Germinal center (tissue), 1 donor: ENCODE measurements around the gene TOM1L2.
"Not testable (repeated sequence)": the region's sequence is repeated elsewhere in the genome, so short reads cannot be mapped to it uniquely, and the experiment has no call there.

Source experiments
- DNase-seq: peaks from one replicate; pipeline ENCODE4 v3.0.0; 2012; ENCODE audit warnings: mixed read lengths, low spot score

TOM1L2 gene

GRCh38 chr17:17816831-17817551 lies 155.2 kb downstream of the TOM1L2 start:
- no peak for DNase-seq

- no peak for DNase-seq
Measured at GRCh38 chr17:17816240-17816814, 155.9 kb downstream of the TOM1L2 start.

- DNase-seq, result no peak
Measured at GRCh38 chr17:17815436-17816200, 156.6 kb downstream of the TOM1L2 start.

- DNase-seq, result no peak
Measured at GRCh38 chr17:17815062-17815406, 157.2 kb downstream of the TOM1L2 start.

- no peak for DNase-seq
Measured at GRCh38 chr17:17814162-17815061, 157.8 kb downstream of the TOM1L2 start.

- no peak for DNase-seq
Measured at GRCh38 chr17:17813725-17814095, 158.5 kb downstream of the TOM1L2 start.

- DNase-seq, result no peak
Measured at GRCh38 chr17:17813055-17813724, 159.0 kb downstream of the TOM1L2 start.

GRCh38 chr17:17812211-17813054 lies 159.8 kb downstream of the TOM1L2 start:
- DNase-seq, result peak; percentile 89

GRCh38 chr17:17811381-17812210 lies 160.6 kb downstream of the TOM1L2 start:
- DNase-seq, result no peak

- DNase-seq, result no peak
Measured at GRCh38 chr17:17810895-17811248, 161.3 kb downstream of the TOM1L2 start.

- DNase-seq, result no peak
Measured at GRCh38 chr17:17810084-17810894, 161.9 kb downstream of the TOM1L2 start.

- DNase-seq, result no peak
Measured at GRCh38 chr17:17809531-17810083, 162.6 kb downstream of the TOM1L2 start.

- no peak for DNase-seq
Measured at GRCh38 chr17:17808706-17809432, 163.3 kb downstream of the TOM1L2 start.

- DNase-seq, result not testable (repeated sequence)
Measured at GRCh38 chr17:17808200-17808599, 164.0 kb downstream of the TOM1L2 start.

GRCh38 chr17:17807440-17807839 lies 164.8 kb downstream of the TOM1L2 start:
- no peak for DNase-seq

- no peak for DNase-seq
Measured at GRCh38 chr17:17806611-17807274, 165.5 kb downstream of the TOM1L2 start.

GRCh38 chr17:17806035-17806434 lies 166.2 kb downstream of the TOM1L2 start:
- DNase-seq, result no peak
